ENCODE results near the gene OVAAL.

OVAAL gene

DNA sequence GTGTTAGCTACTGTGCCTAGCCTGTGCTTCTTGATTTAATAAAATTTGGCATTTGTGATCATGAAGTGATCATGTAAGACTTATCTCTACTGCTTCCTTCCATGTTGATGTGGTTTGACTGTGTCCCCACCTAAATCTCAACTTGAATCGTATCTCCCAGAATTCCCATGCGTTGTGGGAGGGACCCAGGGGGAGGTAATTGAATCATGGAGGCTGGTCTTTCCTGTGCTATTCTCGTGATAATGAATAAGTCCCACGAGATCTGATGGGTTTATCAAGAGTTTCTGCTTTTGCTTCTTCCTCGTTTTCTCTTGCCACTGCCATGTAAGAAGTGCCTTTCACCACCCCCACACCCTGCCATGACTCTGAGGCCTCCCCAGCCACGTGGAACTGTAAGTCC, at the start of gene OVAAL:
TSS of gene OVAAL (plus strand) at position 301 of the 400 bp plus-strand sequence.
- DNase-seq (ENCODE audit: low read depth, low spot score), result no peak

DNA sequence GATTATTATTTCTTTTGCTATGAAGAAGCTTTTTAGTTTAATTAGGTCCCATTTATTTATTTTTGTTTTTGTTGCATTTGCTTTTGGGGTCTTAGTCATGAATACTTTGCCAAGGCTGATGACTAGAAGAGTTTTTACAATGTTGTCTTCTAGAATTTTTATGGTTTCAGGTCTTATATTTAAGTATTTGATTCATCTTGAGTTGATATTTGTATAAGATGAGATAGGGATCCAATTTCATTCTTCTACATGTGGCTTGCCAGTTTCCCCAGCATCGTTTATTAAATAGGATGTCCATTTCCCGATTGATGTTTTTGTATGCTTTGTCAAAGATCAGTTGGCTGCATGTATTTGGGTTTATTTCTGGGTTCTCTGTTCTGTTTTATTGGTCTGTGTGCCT, 47.9 kb upstream of the OVAAL start:
- no peak for DNase-seq (ENCODE audit: low read depth, low spot score)

DNA sequence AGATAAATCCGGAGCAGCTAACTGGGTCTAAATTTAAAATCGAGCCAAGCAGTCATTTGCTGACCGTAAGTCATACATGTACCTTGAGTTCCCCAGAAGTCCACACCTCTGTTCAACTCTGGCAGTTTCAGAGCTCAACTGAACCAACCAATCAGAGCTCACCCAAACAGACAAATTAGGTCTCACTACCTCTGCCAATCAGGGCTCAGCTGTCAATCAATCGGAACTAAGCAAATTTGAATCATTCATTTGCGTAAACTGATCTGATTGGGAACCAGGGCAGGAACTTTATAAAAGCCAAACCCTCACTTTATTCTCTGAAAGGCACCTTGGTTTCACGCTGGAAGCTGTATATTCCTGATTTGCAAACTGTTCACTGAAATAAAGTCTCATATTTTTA, 45.2 kb upstream of the OVAAL start:
- no peak for DNase-seq (ENCODE audit: low read depth, low spot score)

DNA sequence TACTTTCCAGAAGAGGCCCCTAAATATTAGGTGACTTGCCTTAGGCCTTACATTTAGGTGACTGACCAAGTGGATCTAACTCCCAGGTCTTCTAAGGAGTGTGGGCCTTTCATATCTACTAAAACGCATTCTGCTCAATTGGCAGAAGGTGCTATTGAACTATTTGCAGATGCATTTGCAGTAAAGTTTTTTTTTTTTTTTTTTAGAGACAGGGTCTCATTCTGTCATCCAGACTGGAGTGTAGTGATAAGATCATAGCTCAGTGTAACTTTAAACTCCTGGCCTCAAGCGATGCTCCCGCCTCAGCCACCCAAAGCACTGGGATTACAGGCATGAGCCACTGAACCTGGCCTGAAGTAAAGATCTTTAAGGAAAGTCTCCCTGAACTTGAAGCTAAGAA, 43.4 kb upstream of the OVAAL start:
- DNase-seq (ENCODE audit: low read depth, low spot score), result no peak

DNA sequence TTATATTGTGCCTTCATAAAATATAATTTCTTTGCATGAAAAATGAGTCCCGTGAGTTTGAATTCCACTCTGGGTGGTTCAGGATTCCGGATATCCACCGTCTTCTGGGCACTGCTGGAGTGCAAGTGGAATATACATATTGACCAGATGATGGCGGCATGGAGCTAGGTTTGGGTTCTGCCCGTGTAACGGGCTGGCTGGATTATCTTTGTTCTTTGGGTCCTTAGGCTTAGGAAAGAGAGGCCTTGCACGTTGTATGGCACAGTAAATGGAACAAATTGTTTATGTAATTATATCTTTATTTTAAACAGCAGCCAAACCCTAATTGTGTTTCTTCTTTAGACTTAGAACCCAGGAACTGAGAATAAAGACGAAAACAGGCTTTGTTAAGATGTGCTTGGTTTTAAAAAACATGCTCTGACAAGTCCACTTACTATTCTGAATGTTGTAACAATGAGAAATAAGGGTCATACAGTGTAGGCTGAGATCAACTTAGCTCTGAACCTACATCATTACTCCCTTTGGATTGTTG, 42.8 kb upstream of the OVAAL start:
- peak; percentile 59 for DNase-seq (ENCODE audit: low read depth, low spot score)

DNA sequence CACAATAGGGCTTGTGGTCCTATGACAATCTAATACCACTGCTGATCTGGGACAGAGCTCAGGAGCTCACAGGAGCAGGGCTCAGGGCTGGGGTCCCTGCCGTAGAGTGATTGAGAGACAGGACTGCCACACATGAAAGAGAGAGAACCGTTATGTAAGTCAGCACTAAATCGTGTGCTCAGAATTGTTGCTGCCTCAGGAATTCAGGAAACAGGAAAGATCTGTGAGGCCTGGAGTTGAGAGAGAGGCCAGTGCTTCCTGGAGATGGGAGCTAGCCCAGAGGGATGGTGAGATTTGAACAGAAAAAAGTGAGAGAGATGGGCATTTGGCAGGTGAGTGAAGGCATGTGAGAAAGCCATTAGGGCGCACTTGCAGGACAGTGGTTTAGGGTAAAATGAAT, 38.9 kb upstream of the OVAAL start:
- no peak for DNase-seq (ENCODE audit: low read depth, low spot score)

DNA sequence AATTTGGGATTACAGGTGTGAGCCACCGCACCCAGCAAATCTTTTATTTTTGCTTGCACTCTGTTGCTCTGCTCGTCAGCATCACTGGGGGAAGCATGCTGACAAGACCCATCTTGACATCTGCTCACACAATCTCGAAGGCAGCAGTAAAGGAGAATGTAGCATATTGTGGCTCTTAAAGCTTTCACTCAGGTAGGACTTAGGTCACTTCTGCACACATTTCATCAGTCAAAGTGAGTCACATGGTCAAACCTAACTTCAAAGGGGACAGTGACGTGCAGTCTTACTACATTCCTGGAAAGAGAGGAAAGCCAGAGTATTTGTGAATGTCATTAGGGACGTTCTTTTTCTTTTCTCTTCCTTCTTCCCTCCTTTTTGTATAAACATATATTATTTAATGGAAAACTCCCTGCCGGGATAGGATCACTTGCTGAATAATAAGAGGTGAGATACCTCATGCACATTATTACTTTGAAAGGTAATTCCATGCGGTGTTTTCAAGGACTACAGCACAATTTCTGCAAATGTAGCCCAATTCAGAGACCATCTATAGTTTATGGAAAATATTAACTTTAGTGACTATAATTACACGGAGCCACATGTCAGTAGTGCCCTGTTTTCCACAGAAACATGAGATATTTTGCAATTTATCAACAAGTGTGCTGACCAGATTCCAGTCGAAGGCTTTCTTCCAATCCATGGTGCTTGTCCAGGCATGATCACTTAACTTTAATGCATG, 37.1 kb upstream of the OVAAL start:
- no peak for DNase-seq (ENCODE audit: low read depth, low spot score)

DNA sequence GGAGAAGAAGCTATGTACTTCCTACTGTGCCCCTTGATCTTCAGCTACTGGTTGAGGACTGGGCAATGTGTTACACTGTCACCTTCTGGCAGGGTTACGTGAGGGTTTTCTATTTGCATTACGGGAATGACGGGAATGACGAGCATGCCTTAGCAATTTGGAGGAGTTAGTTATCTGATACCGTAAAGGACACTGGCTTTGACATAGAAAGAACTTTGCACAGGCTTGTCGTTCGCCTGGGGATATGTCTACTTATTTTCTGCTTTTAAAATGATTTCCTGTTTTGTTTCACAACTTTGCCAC, 36.6 kb upstream of the OVAAL start:
- DNase-seq (ENCODE audit: low read depth, low spot score), result no peak

DNA sequence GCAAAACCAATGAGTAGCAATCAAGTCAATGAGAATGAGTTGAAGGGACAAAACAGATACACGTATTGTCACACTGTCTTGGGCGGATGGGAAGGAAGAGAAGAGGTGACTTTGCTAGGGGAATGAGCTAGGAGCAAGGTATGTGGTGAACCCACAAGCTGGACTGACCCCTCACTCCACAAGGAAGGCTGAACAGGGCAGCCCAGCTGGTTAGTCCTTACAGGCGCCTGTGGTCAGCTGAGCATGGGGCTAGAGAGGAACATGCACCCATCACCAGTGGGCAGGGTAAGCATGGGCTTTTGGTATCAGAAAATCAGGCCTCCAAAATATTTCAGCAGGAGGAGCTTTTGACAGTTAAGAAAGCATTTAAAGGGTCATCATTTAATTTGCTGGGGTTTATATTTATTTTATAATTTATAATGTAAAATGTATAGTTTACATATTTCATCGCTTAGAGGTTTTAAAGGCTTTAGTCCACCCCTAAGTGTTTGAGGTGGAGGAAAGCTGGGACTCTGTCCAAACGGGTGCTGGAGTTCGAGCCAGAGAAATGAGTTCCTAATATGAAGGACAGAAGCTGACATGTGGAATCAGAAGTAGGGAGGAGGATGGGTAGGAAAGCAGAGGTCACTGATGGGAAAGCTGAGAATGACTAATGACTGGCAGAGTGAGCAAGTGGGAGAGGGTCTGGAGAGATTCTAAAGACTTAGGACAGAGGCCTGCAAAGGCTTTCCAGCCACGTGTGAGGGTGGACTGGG, 34.4 kb upstream of the OVAAL start:
- DNase-seq (ENCODE audit: low read depth, low spot score), result no peak

DNA sequence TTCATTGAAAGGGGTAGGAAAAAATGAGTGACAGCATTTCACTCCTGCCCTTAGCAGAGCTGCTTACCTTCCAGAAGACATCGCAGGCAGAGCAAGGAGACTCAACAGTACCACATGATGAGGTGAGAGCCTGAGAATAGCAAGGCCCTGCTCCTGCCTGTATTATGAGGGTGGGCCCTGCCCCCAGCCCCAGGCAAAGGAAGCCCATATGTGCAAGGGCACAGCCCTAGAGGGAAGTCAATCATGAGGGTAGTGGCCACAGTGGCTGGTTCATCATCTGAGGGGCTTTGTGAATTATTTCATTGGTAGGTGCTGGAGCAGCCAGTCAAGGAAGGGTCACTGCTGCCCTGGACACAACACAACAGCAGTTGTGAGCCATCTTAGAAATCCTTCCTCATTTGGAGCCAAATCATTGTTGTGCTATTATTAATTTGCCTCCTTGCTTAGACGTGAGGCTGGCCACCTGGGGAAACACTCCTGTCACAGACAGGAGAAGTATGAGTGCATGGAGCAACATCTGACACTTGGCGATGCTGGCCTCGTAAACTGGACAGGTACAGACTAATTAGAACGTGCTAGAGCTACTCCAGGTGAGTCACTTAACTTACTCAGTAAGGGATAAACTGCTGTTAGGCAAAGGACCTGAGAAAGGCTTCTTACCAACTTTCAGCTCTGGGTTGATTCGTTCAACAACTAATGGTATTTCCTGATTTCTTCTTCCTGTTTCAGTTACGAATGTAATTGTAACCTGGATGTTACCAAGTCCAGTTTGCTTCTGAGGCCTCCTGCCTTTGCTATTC, 33.6 kb upstream of the OVAAL start:
- no peak for DNase-seq (ENCODE audit: low read depth, low spot score)

DNA sequence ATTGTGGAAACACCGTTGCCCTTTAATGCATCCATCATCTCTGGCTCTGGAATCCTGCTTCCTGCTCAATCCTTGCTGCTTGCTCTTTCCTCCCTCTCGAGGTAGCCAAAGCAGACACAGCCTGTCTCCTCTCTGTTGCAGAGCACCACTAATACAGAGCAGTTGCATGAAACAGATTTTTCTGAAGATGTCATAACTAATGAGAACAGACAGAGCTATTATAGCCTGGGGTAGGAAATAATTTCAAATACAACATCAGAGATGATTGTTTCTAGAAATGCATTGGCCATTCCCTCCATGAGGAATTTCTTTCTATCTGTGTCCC, 33.1 kb upstream of the OVAAL start:
- DNase-seq (ENCODE audit: low read depth, low spot score), result no peak

DNA sequence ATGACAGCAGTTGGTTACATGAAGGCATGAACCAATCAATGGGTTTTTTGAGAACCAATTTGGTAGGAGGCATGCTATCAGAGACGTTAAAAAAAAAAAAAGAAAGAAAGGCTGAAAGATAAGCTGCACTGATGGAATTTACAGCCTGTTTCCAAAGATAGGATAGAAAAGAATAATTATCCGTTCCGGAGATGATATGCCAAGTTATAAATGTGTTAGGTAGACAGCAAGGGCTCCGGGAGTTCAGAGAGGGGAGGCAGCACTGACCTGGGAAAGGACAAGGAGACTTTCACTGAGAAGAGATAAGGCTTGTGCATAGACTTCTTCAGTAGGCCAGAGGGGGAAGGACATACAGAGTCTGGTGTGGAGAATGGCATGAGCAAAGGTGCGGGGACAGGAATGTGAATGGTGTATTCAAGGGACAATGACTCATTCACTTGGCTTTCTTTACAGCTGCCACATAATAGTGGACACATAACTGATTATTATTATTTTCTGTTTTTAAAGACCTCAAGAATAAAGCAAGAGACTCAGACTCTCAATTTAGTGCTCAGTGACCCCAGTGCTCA, 31.6 kb upstream of the OVAAL start:
- no peak for DNase-seq (ENCODE audit: low read depth, low spot score)

DNA sequence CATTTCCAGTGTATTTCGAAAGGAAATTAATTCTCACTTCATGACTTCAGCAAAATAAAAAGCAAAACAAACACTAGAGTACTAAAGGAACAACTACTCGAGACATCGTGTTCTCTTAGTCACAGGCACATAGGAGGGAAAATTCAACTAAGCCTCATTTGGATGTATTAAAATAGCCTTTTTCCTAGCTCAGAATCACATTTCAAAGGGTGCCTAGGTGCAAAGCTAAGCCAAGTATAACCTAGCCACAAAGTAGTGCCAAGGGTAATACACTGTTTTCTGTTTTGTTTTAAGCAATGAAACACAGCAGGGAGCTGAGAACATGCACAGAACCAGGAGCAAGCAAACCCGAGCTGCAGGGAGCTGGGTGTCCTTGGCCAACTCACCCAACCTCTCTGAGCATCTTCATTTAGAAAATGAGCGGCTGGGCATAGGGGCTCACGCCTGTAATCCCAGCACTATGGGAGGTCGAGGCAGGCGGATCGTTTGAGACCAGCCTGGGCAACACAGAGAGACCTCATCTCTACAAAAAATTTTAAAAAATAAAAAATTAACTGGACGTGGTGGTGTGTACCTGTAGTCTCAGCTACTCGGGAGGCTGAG, 29.8 kb upstream of the OVAAL start:
- DNase-seq (ENCODE audit: low read depth, low spot score), result peak; percentile 20

DNA sequence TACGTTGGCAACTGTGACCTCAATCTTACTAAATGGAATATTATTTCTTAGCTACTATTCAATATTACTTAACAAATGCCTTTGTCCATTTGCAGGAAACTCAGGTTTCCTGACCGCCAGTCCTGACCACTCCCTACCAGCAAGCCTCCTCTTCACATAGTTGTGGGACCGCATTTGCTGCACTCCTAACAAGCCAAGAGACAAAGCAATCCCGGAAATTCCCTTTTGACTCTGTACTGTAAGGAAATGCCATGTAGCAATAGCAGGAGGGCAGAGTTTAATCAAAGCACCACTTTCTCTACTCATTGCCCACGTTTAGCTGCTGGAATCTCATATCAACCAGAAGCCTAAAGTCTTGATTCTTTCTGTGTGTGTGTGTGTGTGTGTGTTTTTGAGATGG, 28.3 kb upstream of the OVAAL start:
- DNase-seq (ENCODE audit: low read depth, low spot score), result no peak

DNA sequence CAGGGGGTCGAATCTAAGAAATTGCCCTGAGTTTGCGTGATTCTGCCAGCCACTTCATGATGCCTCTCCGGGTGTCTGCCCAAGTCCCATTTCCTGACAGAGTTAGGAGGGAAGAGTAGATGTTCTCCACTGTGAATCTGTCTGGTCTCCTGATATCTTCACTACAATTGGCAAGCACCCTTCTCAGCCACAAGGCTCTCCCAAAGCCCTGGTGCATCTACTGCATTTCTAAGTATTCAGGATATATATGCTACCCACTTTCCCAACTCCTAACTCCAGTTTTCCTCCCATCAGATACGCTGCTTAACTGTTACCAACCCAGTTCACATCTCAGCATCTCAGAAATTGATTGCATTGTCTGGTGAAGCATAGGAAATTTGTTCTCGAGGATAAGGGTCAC, 25.9 kb upstream of the OVAAL start:
- DNase-seq (ENCODE audit: low read depth, low spot score), result no peak

DNA sequence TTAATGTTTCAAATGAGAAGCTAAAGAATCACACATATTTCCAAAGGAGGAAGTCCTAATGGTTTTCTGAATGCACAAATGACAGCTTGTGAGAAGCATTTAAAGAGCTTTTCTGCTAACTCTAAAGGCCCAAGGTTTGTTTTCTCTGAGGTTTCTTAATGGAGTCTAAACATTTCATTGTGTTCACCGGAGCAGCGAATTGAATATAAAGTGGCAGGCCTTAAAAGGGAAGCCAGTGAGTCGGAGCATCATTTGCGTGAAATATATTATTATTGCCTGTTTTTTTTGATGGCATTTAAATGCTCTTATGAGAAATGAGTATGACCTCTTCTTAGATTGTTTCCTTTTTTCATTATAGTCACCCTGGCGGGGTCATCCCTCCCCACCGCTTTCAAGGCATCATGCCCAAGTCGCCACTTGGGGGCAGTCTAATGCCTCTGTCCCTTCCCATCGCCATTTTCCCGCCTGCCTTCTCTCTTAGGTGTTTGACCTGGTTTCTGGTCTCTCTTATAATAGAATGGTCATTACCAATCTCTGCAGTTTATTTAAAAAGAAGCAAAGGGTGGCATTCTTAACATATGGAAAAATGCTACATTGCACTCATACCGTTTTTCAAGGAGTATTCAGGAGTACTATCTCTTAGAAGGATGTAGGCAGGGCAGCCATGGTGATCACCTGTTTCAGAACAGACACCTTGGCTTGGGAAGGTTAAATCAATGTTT, 25.3 kb upstream of the OVAAL start:
- no peak for DNase-seq (ENCODE audit: low read depth, low spot score)

DNA sequence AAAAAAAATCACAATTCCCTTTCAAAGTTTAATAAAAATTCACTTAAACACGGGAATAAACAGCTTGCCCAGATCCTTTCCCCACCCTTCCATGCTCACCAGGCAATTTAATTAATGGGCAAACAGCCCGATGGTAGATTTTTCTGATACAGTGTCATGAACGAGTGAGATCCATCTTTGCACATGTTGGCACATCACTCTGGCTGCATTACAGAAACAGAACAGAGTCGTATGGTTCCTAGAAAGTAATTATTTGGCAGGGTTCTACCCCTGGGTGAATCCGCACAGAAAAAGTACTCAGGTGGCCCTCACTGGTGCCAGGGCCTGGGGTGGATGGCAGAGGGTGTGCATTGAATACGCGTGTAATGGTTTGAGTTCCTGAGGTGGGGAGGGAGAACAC, 24.6 kb upstream of the OVAAL start:
- no peak for DNase-seq (ENCODE audit: low read depth, low spot score)

DNA sequence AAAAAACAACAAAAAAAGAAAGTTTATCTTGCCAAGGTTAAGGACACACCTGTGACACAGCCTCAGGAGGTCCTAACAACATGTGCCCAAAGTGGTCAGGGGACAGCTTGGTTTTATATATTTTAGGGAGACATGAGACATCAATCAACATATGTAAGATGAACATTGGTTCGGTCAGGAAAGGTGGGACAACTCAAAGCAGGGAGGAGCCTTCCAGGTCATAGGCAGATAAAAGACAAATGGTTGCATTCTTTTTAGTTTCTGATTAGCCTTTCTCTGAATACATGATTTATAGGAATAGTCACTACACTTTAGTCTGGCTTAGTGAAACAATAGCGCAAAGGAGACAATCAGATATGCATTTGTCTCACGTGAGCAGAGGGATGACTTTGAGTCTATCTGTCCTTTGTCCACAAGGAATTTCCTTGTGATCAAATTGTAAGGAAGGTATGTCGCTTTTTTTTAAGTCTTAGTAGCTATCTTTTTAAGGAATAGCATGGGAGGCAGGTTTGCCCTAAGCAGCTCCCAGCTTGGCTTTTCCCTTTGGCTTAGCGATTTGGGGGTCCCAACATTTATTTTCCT, 23.3 kb upstream of the OVAAL start:
- DNase-seq (ENCODE audit: low read depth, low spot score), result no peak

DNA sequence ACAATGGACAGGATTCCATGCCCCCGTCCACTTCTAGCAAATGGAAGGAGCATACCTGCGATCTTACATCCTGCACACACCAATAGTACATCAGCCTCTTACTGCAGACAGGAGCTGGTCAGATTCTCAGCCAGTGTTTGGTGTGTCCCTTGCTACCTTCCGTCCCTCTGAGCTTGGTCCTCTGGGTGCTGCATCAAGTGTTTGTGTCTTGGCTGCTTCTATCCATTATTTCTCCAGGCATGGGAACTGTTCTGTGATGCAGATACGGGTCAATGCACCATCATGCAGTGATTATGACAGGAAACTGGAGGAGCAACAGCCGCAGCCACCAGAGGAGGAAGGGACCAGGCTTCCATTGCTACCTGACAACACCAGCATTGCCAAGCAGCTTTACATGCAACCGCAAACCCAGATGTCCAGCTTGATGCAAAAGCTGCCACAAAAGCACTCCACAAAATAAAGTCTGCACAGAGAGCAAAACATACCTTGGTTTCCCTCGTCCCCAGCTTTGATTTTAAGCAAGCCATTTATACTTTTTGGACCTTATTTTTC, 21.9 kb upstream of the OVAAL start:
- DNase-seq (ENCODE audit: low read depth, low spot score), result no peak

DNA sequence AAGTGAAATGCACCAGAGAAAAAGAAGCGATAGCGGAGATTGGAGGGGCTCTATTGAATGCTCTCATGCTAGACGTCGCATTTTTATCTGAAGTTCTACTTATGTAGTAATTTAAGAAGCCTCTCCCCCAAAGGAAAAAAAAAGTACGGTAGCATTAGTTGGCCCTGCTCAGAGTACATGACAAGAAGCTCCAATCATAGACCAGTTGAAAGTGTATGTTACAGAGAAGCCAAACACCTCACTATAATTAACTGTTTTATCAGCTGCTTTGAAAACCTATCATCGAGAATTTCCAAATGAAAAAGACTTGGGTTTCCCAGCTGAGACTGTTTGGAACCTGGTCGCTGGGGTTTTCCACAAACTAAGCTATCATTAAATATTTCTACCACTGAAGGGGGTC, 19.6 kb upstream of the OVAAL start:
- no peak for DNase-seq (ENCODE audit: low read depth, low spot score)
